ENCODE measurements around the gene GADD45A.

GADD45A gene

GRCh38 chr1:67682659-67683197 is 2.3 kb upstream of the GADD45A start:
- H3F3A ChIP-seq (ENCODE audit: low read depth): no peaks in the 10 kb centered on the region
- H3K27me3 ChIP-seq (ENCODE audit: insufficient read depth, low read length, poor library complexity, severe bottlenecking): peaks cover 14% of the 10 kb centered on the region
- H3K9ac ChIP-seq (ENCODE audit: low read depth, low read length, poor library complexity, severe bottlenecking): no peak overlapping the region
- peaks cover 25% of the 10 kb centered on the region for H3K79me2 ChIP-seq (ENCODE audit: insufficient read depth, low read length)
- TF ChIP-seq EZH2phosphoT487 (IDR thresholded peaks at IDR 0.05; ENCODE audit: borderline replicate concordance) (no peak), CTCF (conservative IDR thresholded peaks at IDR 0.05; ENCODE audit: low read length) (no peak)
- H3K36me3 ChIP-seq (ENCODE audit: insufficient read depth, low read length): peaks cover 2% of the 10 kb centered on the region
- peaks cover 20% of the 10 kb centered on the region for H3K4me1 ChIP-seq (ENCODE audit: insufficient read depth, low read length, poor library complexity, severe bottlenecking)
- no peak overlapping the region for H3K4me3 ChIP-seq (ENCODE audit: low read length, poor library complexity, severe bottlenecking)
- H3K9me3 ChIP-seq (ENCODE audit: insufficient read depth, low read depth, low read length): no peaks in the 10 kb centered on the region
- no peaks in the 10 kb centered on the region for H3K9me2 ChIP-seq (replicated peaks; ENCODE audit: low read depth, low read length)
- H4K20me1 ChIP-seq (ENCODE audit: insufficient read depth, low read length, poor library complexity, severe bottlenecking): peaks cover 11% of the 10 kb centered on the region
- H2AFZ ChIP-seq (ENCODE audit: low read length): no peak overlapping the region
- no peak overlapping the region for H3K4me2 ChIP-seq (ENCODE audit: low read depth, low read length, poor library complexity, severe bottlenecking)

- Histone ChIP-seq H3K4me3 (ENCODE audit: low read length, poor library complexity, severe bottlenecking) (no peak overlapping the region), H3K27me3 (ENCODE audit: insufficient read depth, low read length, poor library complexity, severe bottlenecking) (peaks cover 11% of the 10 kb centered on the region), H3F3A (ENCODE audit: low read depth) (peaks cover 2% of the 10 kb centered on the region; the same call in 1 of the 2 replicates), H3K9me3 (ENCODE audit: insufficient read depth, low read depth, low read length) (no peaks in the 10 kb centered on the region), H3K36me3 (ENCODE audit: insufficient read depth, low read length) (peaks cover 4% of the 10 kb centered on the region), H2AFZ (ENCODE audit: low read length) (no peak overlapping the region), H3K79me2 (ENCODE audit: insufficient read depth, low read length) (peaks cover 27% of the 10 kb centered on the region), H3K9ac (ENCODE audit: low read depth, low read length, poor library complexity, severe bottlenecking) (no peak overlapping the region), H3K4me1 (ENCODE audit: insufficient read depth, low read length, poor library complexity, severe bottlenecking) (peaks cover 26% of the 10 kb centered on the region), H3K9me2 (replicated peaks; ENCODE audit: low read depth, low read length) (no peaks in the 10 kb centered on the region), H3K4me2 (ENCODE audit: low read depth, low read length, poor library complexity, severe bottlenecking) (no peak overlapping the region), H4K20me1 (ENCODE audit: insufficient read depth, low read length, poor library complexity, severe bottlenecking) (peaks cover 16% of the 10 kb centered on the region)
- TF ChIP-seq EZH2phosphoT487 (IDR thresholded peaks at IDR 0.05; ENCODE audit: borderline replicate concordance) (no peak), CTCF (conservative IDR thresholded peaks at IDR 0.05; ENCODE audit: low read length) (no peak)
Measured at GRCh38 chr1:67683316-67683715, 1.7 kb upstream of the GADD45A start.

- H3K9me2 ChIP-seq (replicated peaks; ENCODE audit: low read depth, low read length): no peaks in the 10 kb centered on the region
- H3K4me1 ChIP-seq (ENCODE audit: insufficient read depth, low read length, poor library complexity, severe bottlenecking): peaks cover 30% of the 10 kb centered on the region
- peaks cover 4% of the 10 kb centered on the region for H3K36me3 ChIP-seq (ENCODE audit: insufficient read depth, low read length)
- peaks cover 17% of the 10 kb centered on the region for H4K20me1 ChIP-seq (ENCODE audit: insufficient read depth, low read length, poor library complexity, severe bottlenecking)
- no peak for TF ChIP-seq EZH2phosphoT487 (IDR thresholded peaks at IDR 0.05; ENCODE audit: borderline replicate concordance)
- TF ChIP-seq CTCF (conservative IDR thresholded peaks at IDR 0.05; ENCODE audit: low read length): no peak
- H3K4me2 ChIP-seq (ENCODE audit: low read depth, low read length, poor library complexity, severe bottlenecking): peak overlapping the region; percentile 86
- peaks cover 4% of the 10 kb centered on the region; the same call in 1 of the 2 replicates for H3F3A ChIP-seq (ENCODE audit: low read depth)
- peak overlapping the region; percentile 92 for H2AFZ ChIP-seq (ENCODE audit: low read length)
- H3K9me3 ChIP-seq (ENCODE audit: insufficient read depth, low read depth, low read length): no peaks in the 10 kb centered on the region
- H3K4me3 ChIP-seq (ENCODE audit: low read length, poor library complexity, severe bottlenecking): peak overlapping the region; percentile 71
- H3K9ac ChIP-seq (ENCODE audit: low read depth, low read length, poor library complexity, severe bottlenecking): peak overlapping the region; percentile 66
- peaks cover 11% of the 10 kb centered on the region for H3K27me3 ChIP-seq (ENCODE audit: insufficient read depth, low read length, poor library complexity, severe bottlenecking)
- H3K79me2 ChIP-seq (ENCODE audit: insufficient read depth, low read length): peaks cover 27% of the 10 kb centered on the region
Measured at GRCh38 chr1:67683766-67684525, 1.1 kb upstream of the GADD45A start.
